Transverse colon (tissue), 3 donors: ENCODE measurements around the gene ANKRD34A.

ENCODE experiments used
- EP300 ChIP-seq: sonication (generic); formaldehyde crosslinking; IDR thresholded peaks from one replicate; pipeline ENCODE4 v1.6.1; 2017; ENCODE audit warnings: antibody characterized with exemption, low read depth
- POLR2A ChIP-seq: fragments of 450-650 bp; IDR thresholded peaks from one replicate; pipeline ENCODE4 v1.6.1; 2016; ENCODE audit warnings: antibody characterized with exemption, mild to moderate bottlenecking, moderate library complexity
- TF ChIP-seq, protein P1 (sequence below), 5 experiments: fragments of 200-600 bp in 3 of 5; fragments of 450-650 bp in 2 of 5; sonication (generic) in 3 of 5; IDR thresholded peaks; 1 replicate in 2 of 5; 2 replicates in 3 of 5; pipeline ENCODE4 v1.5.1; 2016 to 2017; ENCODE audit warnings: antibody characterized with exemption in 5 of 5, inconsistent platforms in 3 of 5, mild to moderate bottlenecking in 2 of 5, moderate library complexity in 1 of 5

DNA sequence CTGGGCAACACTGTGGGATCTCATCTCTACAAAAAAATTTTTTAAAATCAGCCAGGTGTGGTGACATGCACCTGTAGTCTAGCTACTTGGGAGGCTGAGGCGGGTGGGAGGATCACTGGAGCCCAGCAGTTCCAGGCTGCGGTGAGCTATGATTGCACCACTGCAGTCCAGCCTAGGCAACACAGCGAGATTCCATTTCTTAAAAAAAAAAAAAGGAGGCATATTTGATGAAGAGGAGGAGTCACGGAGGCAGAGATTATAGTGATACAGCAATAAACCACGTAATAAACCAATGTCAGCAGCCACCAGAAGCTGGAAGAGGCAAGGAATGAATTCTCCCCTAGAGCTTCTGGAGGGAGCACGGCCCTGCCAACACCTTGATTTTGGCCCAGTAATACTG lies 10.5 kb downstream of the ANKRD34A start:
- TF ChIP-seq, protein P1, sequence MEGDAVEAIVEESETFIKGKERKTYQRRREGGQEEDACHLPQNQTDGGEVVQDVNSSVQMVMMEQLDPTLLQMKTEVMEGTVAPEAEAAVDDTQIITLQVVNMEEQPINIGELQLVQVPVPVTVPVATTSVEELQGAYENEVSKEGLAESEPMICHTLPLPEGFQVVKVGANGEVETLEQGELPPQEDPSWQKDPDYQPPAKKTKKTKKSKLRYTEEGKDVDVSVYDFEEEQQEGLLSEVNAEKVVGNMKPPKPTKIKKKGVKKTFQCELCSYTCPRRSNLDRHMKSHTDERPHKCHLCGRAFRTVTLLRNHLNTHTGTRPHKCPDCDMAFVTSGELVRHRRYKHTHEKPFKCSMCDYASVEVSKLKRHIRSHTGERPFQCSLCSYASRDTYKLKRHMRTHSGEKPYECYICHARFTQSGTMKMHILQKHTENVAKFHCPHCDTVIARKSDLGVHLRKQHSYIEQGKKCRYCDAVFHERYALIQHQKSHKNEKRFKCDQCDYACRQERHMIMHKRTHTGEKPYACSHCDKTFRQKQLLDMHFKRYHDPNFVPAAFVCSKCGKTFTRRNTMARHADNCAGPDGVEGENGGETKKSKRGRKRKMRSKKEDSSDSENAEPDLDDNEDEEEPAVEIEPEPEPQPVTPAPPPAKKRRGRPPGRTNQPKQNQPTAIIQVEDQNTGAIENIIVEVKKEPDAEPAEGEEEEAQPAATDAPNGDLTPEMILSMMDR (IDR thresholded peaks at IDR 0.05), result no peak
- TF ChIP-seq POLR2A, result no peak
- TF ChIP-seq EP300, result no peak
